Measurements from ENCODE around the gene RASSF5.

GRCh38 chr1:206513312-206514111 is 6.2 kb downstream of the RASSF5 start:
- TF ChIP-seq CTCF (conservative IDR thresholded peaks at IDR 0.05; ENCODE audit: low read depth, low read length) (no peak), EZH2 (IDR thresholded peaks at IDR 0.05; ENCODE audit: borderline replicate concordance, low read depth, low read length, poor library complexity, severe bottlenecking) (no peak)

Measured in A673 (cell line).